Measurements from ENCODE around the gene MORF4L2. TPM values are rescaled to one million over a fixed set of nuclear protein-coding genes. Genes with fewer than 3 reads are reported as not detected.
A peak's percentile ranks its signal among the peaks of the same experiment; 100 is the strongest.

Gene MORF4L2
- total RNA-seq, 1 donor = 741 TPM

DNA sequence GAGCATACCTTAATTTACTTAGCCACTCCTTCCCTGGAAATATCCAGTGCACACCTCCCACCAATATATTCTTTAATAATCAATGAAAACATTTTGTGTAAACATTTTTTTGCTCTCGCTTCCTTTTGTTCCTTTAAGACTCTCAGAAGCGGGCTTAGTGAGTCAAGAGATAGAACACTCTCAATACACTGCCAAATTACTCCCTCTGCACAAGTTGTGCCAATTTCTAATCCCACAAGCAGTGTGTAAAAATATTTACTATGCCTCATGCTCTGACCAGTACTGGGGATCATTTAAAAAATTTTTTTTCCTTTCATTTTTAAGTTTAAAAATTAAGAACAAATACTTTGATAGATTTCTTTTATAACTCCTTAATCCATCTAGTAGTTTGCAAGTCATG lies 5.1 kb downstream of the MORF4L2 start:
- no peak overlapping the region for H3K4me3 ChIP-seq (ENCODE audit: low read depth, low read length)

DNA sequence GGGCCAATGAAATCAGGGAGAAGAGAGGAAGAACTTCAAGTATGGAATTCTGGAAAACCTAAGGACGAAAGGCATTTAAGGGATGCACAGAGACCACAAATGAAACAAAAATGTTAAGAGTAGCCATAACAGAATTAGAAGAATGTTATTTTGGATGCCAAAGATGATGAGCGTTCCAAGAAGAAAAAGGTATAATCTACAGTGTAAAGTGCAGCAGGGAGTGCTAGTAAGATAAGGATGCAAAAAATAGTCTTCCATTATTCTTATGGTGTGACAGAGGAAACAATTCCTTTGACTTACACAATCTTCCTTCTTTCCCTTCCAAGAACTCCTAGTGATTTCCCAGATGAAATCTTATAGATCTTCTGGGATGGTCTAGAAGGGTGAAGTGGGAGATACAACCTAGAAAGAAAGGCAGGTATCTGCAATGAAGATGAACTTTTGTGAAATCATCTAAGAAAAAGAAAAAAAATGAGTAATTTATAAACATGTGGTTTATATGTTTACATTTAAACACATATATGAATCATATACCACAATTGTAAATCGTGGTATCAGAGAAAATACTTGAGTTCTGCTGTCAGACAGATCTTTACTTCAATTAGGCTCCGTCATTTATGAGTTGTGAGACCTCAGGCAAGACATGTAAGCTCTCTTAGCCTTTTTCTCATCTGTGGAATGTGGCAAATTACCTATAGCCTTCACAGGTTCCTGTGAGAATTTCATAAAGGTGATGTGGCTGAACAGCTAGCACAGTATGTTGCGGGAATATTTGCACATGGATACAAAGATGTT lies 8.1 kb downstream of the MORF4L2 start:
- H3K4me3 ChIP-seq (ENCODE audit: low read depth, low read length) = no peak overlapping the region
- peak; percentile 87 for DNase-seq (ENCODE audit: low read depth)
- TF ChIP-seq, protein P1, sequence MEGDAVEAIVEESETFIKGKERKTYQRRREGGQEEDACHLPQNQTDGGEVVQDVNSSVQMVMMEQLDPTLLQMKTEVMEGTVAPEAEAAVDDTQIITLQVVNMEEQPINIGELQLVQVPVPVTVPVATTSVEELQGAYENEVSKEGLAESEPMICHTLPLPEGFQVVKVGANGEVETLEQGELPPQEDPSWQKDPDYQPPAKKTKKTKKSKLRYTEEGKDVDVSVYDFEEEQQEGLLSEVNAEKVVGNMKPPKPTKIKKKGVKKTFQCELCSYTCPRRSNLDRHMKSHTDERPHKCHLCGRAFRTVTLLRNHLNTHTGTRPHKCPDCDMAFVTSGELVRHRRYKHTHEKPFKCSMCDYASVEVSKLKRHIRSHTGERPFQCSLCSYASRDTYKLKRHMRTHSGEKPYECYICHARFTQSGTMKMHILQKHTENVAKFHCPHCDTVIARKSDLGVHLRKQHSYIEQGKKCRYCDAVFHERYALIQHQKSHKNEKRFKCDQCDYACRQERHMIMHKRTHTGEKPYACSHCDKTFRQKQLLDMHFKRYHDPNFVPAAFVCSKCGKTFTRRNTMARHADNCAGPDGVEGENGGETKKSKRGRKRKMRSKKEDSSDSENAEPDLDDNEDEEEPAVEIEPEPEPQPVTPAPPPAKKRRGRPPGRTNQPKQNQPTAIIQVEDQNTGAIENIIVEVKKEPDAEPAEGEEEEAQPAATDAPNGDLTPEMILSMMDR (IDR thresholded peaks at IDR 0.05; ENCODE audit: insufficient read depth, low read length) = no peak

More for the DNA sequence above, 5.1 kb downstream of the MORF4L2 start:
- TF ChIP-seq, protein P1 (IDR thresholded peaks at IDR 0.05; ENCODE audit: insufficient read depth, low read length) = no peak
- DNase-seq (ENCODE audit: low read depth) = peak; percentile 66

DNA sequence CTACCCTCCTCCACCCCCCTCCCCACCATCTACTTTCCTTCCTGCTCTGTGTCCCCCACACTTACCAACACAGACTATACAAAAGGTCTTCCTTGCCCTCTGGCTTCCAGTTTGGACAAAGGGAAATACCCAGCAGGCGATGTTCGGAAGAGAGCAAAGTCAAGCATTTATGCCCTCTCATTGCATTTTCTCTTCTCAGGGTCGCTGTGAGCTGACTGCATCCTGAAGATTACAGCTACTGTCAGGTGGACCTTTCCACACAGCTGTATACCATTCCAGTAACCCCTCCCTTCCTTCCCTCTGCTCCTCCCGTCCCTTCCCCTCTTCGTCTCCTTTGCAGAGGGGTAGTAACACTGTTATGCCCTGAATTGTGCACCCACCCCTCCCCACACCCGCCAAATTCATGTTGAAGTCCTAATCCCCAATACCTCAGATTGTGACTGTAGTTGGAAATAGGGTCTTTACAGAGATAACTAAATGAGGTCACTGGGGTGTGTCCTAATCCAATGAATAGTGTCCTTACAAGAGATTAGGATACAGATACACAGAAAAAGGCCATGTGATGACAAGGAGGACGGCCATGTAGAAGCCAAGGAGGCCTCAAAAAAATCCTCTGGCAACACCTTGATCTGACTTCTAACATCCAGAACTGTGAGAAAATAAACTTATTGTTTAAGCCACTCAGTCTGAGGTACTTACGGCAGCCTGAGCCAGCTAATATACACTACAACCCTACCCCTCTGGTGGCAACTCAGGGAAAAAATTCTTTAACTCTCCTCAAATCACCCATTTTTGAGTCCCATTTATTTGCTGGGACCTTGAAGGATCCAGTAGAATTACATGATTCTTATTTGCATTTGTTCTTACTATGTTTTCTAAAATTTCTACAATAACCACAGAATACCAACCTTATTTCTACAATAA lies 11.7 kb downstream of the MORF4L2 start:
- TF ChIP-seq, protein P1 (IDR thresholded peaks at IDR 0.05; ENCODE audit: insufficient read depth, low read length) = no peak
- H3K4me3 ChIP-seq (ENCODE audit: low read depth, low read length) = no peak overlapping the region
- DNase-seq (ENCODE audit: low read depth) = no peak

DNA sequence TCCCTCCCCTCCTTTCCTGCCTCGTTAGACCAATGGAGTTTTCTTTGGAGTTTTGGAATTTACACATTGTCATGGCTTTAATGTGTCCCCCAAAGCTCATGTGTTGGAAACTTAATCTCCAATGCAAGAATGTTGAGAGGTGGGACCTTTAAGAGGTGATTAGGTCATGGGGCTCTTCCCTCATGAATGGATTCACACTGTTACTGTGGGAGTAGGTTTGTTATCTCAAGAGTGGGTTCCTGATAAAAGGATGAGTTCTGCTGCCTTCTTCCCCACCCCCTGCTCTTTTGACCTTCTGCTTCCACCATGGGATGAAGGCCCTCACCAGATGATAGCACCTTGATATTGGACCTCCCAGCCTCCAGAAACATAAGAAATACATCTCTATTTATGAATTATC lies 16.8 kb downstream of the MORF4L2 start:
- DNase-seq (ENCODE audit: low read depth) = no peak
- H3K4me3 ChIP-seq (ENCODE audit: low read depth, low read length) = no peak overlapping the region
- TF ChIP-seq, protein P1 (IDR thresholded peaks at IDR 0.05; ENCODE audit: insufficient read depth, low read length) = no peak

DNA sequence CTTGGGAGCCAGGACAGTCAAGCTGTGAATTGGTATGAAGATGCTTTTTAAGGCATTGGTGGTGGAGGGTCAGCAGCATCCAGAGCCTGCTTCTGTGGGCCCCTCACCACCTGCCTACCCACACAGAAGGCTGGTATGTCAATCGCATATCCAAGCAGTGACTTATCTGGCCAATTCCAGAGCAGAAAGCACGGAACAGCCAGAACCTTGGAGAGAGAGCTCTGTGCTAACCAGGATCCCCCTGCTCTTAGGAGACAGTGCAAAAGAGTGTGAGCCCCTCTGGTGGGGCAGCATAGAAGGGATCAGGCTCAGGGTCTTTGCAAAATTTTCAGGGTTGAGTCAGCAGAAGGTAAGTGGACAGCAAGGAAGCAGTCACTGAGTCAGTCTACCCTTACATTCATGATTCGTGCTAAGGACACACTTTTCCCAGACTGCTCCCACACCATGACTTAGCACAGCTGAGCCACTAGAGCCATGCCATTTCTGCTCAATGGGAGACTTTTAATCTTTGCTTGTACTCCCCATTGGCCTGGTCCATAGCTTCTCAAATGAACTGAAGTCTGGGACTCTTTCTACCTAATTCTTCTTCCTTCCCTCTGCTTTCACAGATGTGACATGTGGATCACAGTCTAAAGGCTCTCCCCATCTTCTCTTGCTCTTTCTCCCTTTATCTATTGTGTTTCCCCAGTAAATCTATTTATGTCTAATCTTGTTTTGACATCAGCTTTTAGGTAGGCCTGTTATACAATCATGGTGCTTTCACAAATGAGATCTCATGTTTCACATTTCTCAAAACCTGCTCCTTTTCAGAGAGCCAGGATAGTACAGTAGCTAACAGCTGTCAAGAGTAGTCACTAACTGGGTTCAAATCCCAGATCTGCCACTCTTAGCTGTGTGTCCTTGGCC lies 20.0 kb downstream of the MORF4L2 start:
- H3K4me3 ChIP-seq (ENCODE audit: low read depth, low read length) = no peak overlapping the region
- TF ChIP-seq, protein P1 (IDR thresholded peaks at IDR 0.05; ENCODE audit: insufficient read depth, low read length) = no peak
- DNase-seq (ENCODE audit: low read depth) = no peak

Data from fibroblast of the aortic adventitia (primary cell).